ENCODE measurements around the gene METRN. TPM values are rescaled to one million over a fixed set of nuclear protein-coding genes. Genes with fewer than 3 reads are reported as not detected.
"Not testable (repeated sequence)": the region's sequence is repeated elsewhere in the genome, so short reads cannot be mapped to it uniquely, and the experiment has no call there.

Gene METRN
- total RNA-seq, 4 donors from 2014 or later = 19.1 to 76.5 (median 26.7) TPM

GRCh38 chr16:711548-712320, 3.2 kb upstream of the METRN start:
- DNase-seq = peak; percentile 65 to 72

GRCh38 chr16:712740-713250, 2.1 kb upstream of the METRN start:
- H3K36me3 ChIP-seq; H3K27ac ChIP-seq; H3K4me3 ChIP-seq; DNase-seq; H3K9me3 ChIP-seq; intact Hi-C loops (cut with DNase I; ENCODE audit: low total_unique reads): not testable (repeated sequence)
- TF ChIP-seq CTCF (IDR thresholded peaks at IDR 0.05) = peak in 1 of 4 experiments; percentile 9
- Histone ChIP-seq H3K4me1 (peaks cover 5 to 14% of the 10 kb centered on the region in 2 donors), H3K27me3 (peaks cover 16 to 19% of the 10 kb centered on the region in 2 donors)

More at GRCh38 chr16:711548-712320, 3.2 kb upstream of the METRN start:
- no peaks in the 10 kb centered on the region for H3K36me3 ChIP-seq
- no peaks in the 10 kb centered on the region for H3K9me3 ChIP-seq
- peak; percentile 90 to 93 (median 92) for TF ChIP-seq CTCF (IDR thresholded peaks at IDR 0.05)
- no peak for TF ChIP-seq POLR2A (IDR thresholded peaks at IDR 0.05)
- intact Hi-C loops (cut with DNase I; ENCODE audit: low total_unique reads) = no loop called here
- H3K4me1 ChIP-seq = peaks cover 5 to 14% of the 10 kb centered on the region in 2 donors
- peaks cover 16 to 22% of the 10 kb centered on the region in 2 donors for H3K27me3 ChIP-seq
- H3K4me3 ChIP-seq = no peak overlapping the region
- H3K27ac ChIP-seq = no peak overlapping the region

- Histone ChIP-seq H3K27me3 (peaks cover 8 to 14% of the 10 kb centered on the region in 2 donors), H3K36me3 (no peaks in the 10 kb centered on the region), H3K4me3 (no peak overlapping the region), H3K27ac (no peak overlapping the region), H3K9me3 (no peaks in the 10 kb centered on the region), H3K4me1 (peaks cover 5 to 14% of the 10 kb centered on the region in 2 donors)
- DNase-seq = no peak
- TF ChIP-seq CTCF (IDR thresholded peaks at IDR 0.05) (no peak), POLR2A (IDR thresholded peaks at IDR 0.05) (no peak)
- intact Hi-C loops (cut with DNase I; ENCODE audit: low total_unique reads) = no loop called here
These were observed 839 bp upstream of the METRN start for GRCh38 chr16:714079-714478.

GRCh38 chr16:715477-716199, 720 bp downstream of the METRN start:
- H3K4me3 ChIP-seq = peak overlapping the region; percentile 36 to 52
- peak in 1 of 2 donors; percentile 2 for TF ChIP-seq POLR2A (IDR thresholded peaks at IDR 0.05)
- TF ChIP-seq CTCF (IDR thresholded peaks at IDR 0.05) = no peak
- DNase-seq = no peak
- no peak overlapping the region for H3K27ac ChIP-seq
- H3K36me3 ChIP-seq = no peaks in the 10 kb centered on the region
- peaks cover 5 to 22% of the 10 kb centered on the region in 2 donors for H3K4me1 ChIP-seq
- H3K9me3 ChIP-seq = no peaks in the 10 kb centered on the region
- H3K27me3 ChIP-seq = peaks cover 7 to 11% of the 10 kb centered on the region in 2 donors
- intact Hi-C loops (cut with DNase I; ENCODE audit: low total_unique reads) = no loop called here

- no peak for DNase-seq
- Histone ChIP-seq H3K27ac (no peak overlapping the region), H3K4me1 (peaks cover 5 to 22% of the 10 kb centered on the region in 2 donors), H3K27me3 (peaks cover 2 to 6% of the 10 kb centered on the region in 2 donors), H3K36me3 (no peaks in the 10 kb centered on the region), H3K4me3 (peak overlapping the region in 1 of 2 donors; percentile 52), H3K9me3 (no peaks in the 10 kb centered on the region)
- intact Hi-C loops (cut with DNase I; ENCODE audit: low total_unique reads) = no loop called here
- no peak for TF ChIP-seq POLR2A (IDR thresholded peaks at IDR 0.05)
- TF ChIP-seq CTCF (IDR thresholded peaks at IDR 0.05) = no peak
These were observed 1.3 kb downstream of the METRN start for GRCh38 chr16:716200-716568.
